HEK293 (cell line): ENCODE results near the gene BDH1.

Experiments
- CTCF ChIA-PET: fragments of 350-600 bp; formaldehyde crosslinking; extraction: SDS; loops from one replicate; lab custom pipeline; 2021; ENCODE audit warnings: antibody characterized with exemption; lab: Yijun Ruan, JAX
- POLR2A ChIA-PET: fragments of 300-600 bp; formaldehyde crosslinking; extraction: SDS; loops from one replicate; lab custom pipeline; 2020; ENCODE audit warnings: antibody characterized with exemption, inconsistent platforms; lab: Yijun Ruan, JAX
- H3K27ac ChIP-seq: fragments of 200-500 bp; sonication (Bioruptor generic); 2 replicates; pipeline ENCODE4 v1.5.1; 2014; ENCODE audit warnings: low read depth, low read length, control low read depth, inconsistent platforms; ENCODE audit errors: extremely low read depth
- H3K36me3 ChIP-seq, 2 experiments: fragments of 200-500 bp in 1 of 2; sonication (Bioruptor generic) in 1 of 2; 1 replicate in 1 of 2; 2 replicates in 1 of 2; pipeline ENCODE4 v1.5.1; 2014 to 2017; ENCODE audit warnings: inconsistent platforms in 2 of 2, low read length in 2 of 2; ENCODE audit not compliant: control insufficient read depth in 2 of 2, insufficient read depth in 1 of 2
- H3K4me1 ChIP-seq: fragments of 200-500 bp; sonication (Bioruptor generic); 2 replicates; pipeline ENCODE4 v1.5.1; 2014; ENCODE audit warnings: mild to moderate bottlenecking, low read length, inconsistent platforms; ENCODE audit not compliant: control insufficient read depth, insufficient read depth
- H3K4me3 ChIP-seq: 2 replicates; pipeline ENCODE4 v1.5.1; 2011; ENCODE audit warnings: low read depth, mild to moderate bottlenecking, control low read depth, low read length, moderate library complexity
- H3K9me3 ChIP-seq: fragments of 200-500 bp; sonication (Bioruptor generic); 2 replicates; pipeline ENCODE4 v1.5.1; 2014; ENCODE audit warnings: low read depth, low read length, inconsistent platforms; ENCODE audit not compliant: control insufficient read depth, insufficient read depth
- GFI1B ChIP-seq: fragments of 450-650 bp; formaldehyde crosslinking; IDR thresholded peaks from 2 replicates; pipeline ENCODE4 v1.5.1; 2016; ENCODE audit warnings: missing biosample characterization, missing genetic modification characterization
- GLIS2 ChIP-seq: fragments of 450-650 bp; formaldehyde crosslinking; IDR thresholded peaks from 2 replicates; pipeline ENCODE4 v1.5.1; 2016; ENCODE audit warnings: missing biosample characterization, missing genetic modification characterization
- HOXD13 ChIP-seq: sonication (generic); formaldehyde crosslinking; IDR thresholded peaks from 2 replicates; pipeline ENCODE4 v1.8.0; 2022; ENCODE audit warnings: missing genetic modification reagents, borderline replicate concordance
- KLF16 ChIP-seq: fragments of 450-650 bp; formaldehyde crosslinking; IDR thresholded peaks from 2 replicates; pipeline ENCODE4 v1.5.1; 2017; ENCODE audit warnings: missing biosample characterization, missing genetic modification characterization
- MYNN ChIP-seq: fragments of 450-650 bp; formaldehyde crosslinking; IDR thresholded peaks from 2 replicates; pipeline ENCODE4 v1.5.1; 2016; ENCODE audit warnings: missing biosample characterization, missing genetic modification characterization, borderline replicate concordance
- RBAK ChIP-seq: fragments of 450-650 bp; formaldehyde crosslinking; IDR thresholded peaks from 2 replicates; pipeline ENCODE4 v1.5.1; 2016; ENCODE audit warnings: missing biosample characterization, missing genetic modification characterization
- ZNF157 ChIP-seq: fragments of 450-650 bp; formaldehyde crosslinking; IDR thresholded peaks from 2 replicates; pipeline ENCODE4 v1.5.1; 2016; ENCODE audit warnings: missing biosample characterization, missing genetic modification characterization
- ZNF174 ChIP-seq: fragments of 450-650 bp; formaldehyde crosslinking; IDR thresholded peaks from 2 replicates; pipeline ENCODE4 v1.5.0; 2017; ENCODE audit warnings: missing biosample characterization, mild to moderate bottlenecking, missing genetic modification characterization
- ZNF223 ChIP-seq: fragments of 450-650 bp; formaldehyde crosslinking; IDR thresholded peaks from 2 replicates; pipeline ENCODE4 v1.5.1; 2016; ENCODE audit warnings: missing biosample characterization, missing genetic modification characterization
- ZNF292 ChIP-seq: fragments of 450-650 bp; formaldehyde crosslinking; IDR thresholded peaks from 2 replicates; pipeline ENCODE4 v1.5.1; 2016; ENCODE audit warnings: low read depth, missing biosample characterization, missing genetic modification characterization, borderline replicate concordance
- ZNF530 ChIP-seq: fragments of 450-650 bp; formaldehyde crosslinking; IDR thresholded peaks from 2 replicates; pipeline ENCODE4 v1.5.1; 2016; ENCODE audit warnings: low read depth, missing biosample characterization, missing genetic modification characterization
- ZNF596 ChIP-seq: fragments of 450-650 bp; IDR thresholded peaks from 2 replicates; pipeline ENCODE4 v1.5.0; 2018; ENCODE audit warnings: missing biosample characterization, mild to moderate bottlenecking, missing genetic modification characterization, moderate library complexity
- ZNF747 ChIP-seq: fragments of 450-650 bp; formaldehyde crosslinking; IDR thresholded peaks from 2 replicates; pipeline ENCODE4 v1.5.1; 2016; ENCODE audit warnings: missing biosample characterization, missing genetic modification characterization
- ZNF776 ChIP-seq: fragments of 450-650 bp; formaldehyde crosslinking; IDR thresholded peaks from 2 replicates; pipeline ENCODE4 v1.5.0; 2017; ENCODE audit warnings: missing biosample characterization, missing genetic modification characterization, borderline replicate concordance
- ZXDB ChIP-seq: fragments of 450-650 bp; formaldehyde crosslinking; IDR thresholded peaks from 2 replicates; pipeline ENCODE4 v1.5.1; 2016; ENCODE audit warnings: missing biosample characterization, missing genetic modification characterization
- TF ChIP-seq, protein P1 (sequence below): fragments of 450-650 bp; formaldehyde crosslinking; IDR thresholded peaks from 2 replicates; pipeline ENCODE4 v1.5.1; 2016; ENCODE audit warnings: missing biosample characterization, missing genetic modification characterization
- TF ChIP-seq, protein P2 (sequence below): fragments of 450-650 bp; formaldehyde crosslinking; optimal IDR thresholded peaks from 2 replicates; pipeline ENCODE3; 2016; ENCODE audit warnings: missing biosample characterization, mild to moderate bottlenecking, missing genetic modification characterization
- TF ChIP-seq, protein P3 (sequence below): fragments of 450-650 bp; formaldehyde crosslinking; IDR thresholded peaks from 2 replicates; pipeline ENCODE4 v1.5.1; 2016; ENCODE audit warnings: missing biosample characterization, missing genetic modification characterization
- TF ChIP-seq, protein P4 (sequence below): fragments of 450-650 bp; formaldehyde crosslinking; IDR thresholded peaks from 2 replicates; pipeline ENCODE4 v1.5.1; 2016; ENCODE audit warnings: missing biosample characterization, missing genetic modification characterization
- TF ChIP-seq, protein P5 (sequence below): fragments of 450-650 bp; formaldehyde crosslinking; IDR thresholded peaks from 2 replicates; pipeline ENCODE4 v1.5.1; 2016; ENCODE audit warnings: missing biosample characterization, missing genetic modification characterization

Gene BDH1

DNA sequence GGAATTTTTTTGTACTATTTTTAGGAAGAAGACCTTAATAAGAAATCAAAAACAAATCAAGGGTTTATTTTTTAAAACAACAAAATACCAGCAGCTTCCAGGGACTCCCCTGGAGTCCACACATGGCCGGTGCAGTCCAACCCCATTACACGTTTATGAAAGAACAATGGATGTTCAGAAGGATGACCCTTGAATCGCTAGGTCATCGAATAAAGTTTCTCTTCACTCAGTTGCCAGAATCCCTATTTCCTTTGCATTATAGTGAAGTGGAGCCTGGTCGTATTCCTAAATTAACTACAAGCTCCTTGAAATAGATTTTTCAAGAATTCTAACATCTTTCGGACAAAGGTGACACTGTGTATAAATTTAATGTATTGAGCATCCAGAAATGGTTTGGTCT, 95.1 kb downstream of the BDH1 start:
- Histone ChIP-seq H3K36me3 (no peaks in the 10 kb centered on the region), H3K4me1 (no peaks in the 10 kb centered on the region), H3K9me3 (no peaks in the 10 kb centered on the region), H3K4me3 (no peak overlapping the region), H3K27ac (no peak overlapping the region)
- TF ChIP-seq RBAK (tag by site-specific recombination) (no peak), HOXD13 (CRISPR knock-in tag) (no peak), ZNF223 (tag by site-specific recombination) (no peak), ZNF596 (tag by site-specific recombination) (no peak), ZNF174 (tag by site-specific recombination) (no peak), ZXDB (no peak), ZNF292 (tag by site-specific recombination) (no peak), KLF16 (tag by site-specific recombination) (no peak), GLIS2 (tag by site-specific recombination) (no peak), ZNF776 (tag by site-specific recombination) (no peak)
- TF ChIP-seq, protein P1, sequence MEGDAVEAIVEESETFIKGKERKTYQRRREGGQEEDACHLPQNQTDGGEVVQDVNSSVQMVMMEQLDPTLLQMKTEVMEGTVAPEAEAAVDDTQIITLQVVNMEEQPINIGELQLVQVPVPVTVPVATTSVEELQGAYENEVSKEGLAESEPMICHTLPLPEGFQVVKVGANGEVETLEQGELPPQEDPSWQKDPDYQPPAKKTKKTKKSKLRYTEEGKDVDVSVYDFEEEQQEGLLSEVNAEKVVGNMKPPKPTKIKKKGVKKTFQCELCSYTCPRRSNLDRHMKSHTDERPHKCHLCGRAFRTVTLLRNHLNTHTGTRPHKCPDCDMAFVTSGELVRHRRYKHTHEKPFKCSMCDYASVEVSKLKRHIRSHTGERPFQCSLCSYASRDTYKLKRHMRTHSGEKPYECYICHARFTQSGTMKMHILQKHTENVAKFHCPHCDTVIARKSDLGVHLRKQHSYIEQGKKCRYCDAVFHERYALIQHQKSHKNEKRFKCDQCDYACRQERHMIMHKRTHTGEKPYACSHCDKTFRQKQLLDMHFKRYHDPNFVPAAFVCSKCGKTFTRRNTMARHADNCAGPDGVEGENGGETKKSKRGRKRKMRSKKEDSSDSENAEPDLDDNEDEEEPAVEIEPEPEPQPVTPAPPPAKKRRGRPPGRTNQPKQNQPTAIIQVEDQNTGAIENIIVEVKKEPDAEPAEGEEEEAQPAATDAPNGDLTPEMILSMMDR, result no peak
- TF ChIP-seq, protein P2, sequence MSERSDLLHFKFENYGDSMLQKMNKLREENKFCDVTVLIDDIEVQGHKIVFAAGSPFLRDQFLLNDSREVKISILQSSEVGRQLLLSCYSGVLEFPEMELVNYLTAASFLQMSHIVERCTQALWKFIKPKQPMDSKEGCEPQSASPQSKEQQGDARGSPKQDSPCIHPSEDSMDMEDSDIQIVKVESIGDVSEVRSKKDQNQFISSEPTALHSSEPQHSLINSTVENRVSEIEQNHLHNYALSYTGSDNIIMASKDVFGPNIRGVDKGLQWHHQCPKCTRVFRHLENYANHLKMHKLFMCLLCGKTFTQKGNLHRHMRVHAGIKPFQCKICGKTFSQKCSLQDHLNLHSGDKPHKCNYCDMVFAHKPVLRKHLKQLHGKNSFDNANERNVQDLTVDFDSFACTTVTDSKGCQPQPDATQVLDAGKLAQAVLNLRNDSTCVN (tag by site-specific recombination), result no peak
- TF ChIP-seq, protein P3, sequence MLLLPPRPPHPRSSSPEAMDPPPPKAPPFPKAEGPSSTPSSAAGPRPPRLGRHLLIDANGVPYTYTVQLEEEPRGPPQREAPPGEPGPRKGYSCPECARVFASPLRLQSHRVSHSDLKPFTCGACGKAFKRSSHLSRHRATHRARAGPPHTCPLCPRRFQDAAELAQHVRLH (tag by site-specific recombination), result no peak
- TF ChIP-seq, protein P4, sequence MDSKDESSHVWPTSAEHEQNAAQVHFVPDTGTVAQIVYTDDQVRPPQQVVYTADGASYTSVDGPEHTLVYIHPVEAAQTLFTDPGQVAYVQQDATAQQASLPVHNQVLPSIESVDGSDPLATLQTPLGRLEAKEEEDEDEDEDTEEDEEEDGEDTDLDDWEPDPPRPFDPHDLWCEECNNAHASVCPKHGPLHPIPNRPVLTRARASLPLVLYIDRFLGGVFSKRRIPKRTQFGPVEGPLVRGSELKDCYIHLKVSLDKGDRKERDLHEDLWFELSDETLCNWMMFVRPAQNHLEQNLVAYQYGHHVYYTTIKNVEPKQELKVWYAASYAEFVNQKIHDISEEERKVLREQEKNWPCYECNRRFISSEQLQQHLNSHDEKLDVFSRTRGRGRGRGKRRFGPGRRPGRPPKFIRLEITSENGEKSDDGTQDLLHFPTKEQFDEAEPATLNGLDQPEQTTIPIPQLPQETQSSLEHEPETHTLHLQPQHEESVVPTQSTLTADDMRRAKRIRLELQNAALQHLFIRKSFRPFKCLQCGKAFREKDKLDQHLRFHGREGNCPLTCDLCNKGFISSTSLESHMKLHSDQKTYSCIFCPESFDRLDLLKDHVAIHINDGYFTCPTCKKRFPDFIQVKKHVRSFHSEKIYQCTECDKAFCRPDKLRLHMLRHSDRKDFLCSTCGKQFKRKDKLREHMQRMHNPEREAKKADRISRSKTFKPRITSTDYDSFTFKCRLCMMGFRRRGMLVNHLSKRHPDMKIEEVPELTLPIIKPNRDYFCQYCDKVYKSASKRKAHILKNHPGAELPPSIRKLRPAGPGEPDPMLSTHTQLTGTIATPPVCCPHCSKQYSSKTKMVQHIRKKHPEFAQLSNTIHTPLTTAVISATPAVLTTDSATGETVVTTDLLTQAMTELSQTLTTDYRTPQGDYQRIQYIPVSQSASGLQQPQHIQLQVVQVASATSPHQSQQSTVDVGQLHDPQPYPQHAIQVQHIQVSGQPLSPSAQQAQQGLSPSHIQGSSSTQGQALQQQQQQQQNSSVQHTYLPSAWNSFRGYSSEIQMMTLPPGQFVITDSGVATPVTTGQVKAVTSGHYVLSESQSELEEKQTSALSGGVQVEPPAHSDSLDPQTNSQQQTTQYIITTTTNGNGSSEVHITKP (tag by site-specific recombination), result no peak
- TF ChIP-seq, all 188 proteins: peak for 0
- CTCF ChIA-PET, result interaction anchor here (0.7 kb wide), 1 partner anchor 28 kb away, joined by 3 read pairs; no protein-coding TSS in a partner anchor
- POLR2A ChIA-PET, result no interaction called here

- ChIA-PET CTCF (no interaction called here), POLR2A (no interaction called here)
- H3K36me3 ChIP-seq, result no peaks in the 10 kb centered on the region
- H3K4me1 ChIP-seq, result no peaks in the 10 kb centered on the region
- no peak overlapping the region for H3K4me3 ChIP-seq
- H3K9me3 ChIP-seq, result no peaks in the 10 kb centered on the region
- TF ChIP-seq ZNF530 (tag by site-specific recombination) (no peak), MYNN (no peak), ZNF157 (tag by site-specific recombination) (no peak), GFI1B (tag by site-specific recombination) (no peak), ZNF747 (tag by site-specific recombination) (no peak)
- TF ChIP-seq, protein P5, sequence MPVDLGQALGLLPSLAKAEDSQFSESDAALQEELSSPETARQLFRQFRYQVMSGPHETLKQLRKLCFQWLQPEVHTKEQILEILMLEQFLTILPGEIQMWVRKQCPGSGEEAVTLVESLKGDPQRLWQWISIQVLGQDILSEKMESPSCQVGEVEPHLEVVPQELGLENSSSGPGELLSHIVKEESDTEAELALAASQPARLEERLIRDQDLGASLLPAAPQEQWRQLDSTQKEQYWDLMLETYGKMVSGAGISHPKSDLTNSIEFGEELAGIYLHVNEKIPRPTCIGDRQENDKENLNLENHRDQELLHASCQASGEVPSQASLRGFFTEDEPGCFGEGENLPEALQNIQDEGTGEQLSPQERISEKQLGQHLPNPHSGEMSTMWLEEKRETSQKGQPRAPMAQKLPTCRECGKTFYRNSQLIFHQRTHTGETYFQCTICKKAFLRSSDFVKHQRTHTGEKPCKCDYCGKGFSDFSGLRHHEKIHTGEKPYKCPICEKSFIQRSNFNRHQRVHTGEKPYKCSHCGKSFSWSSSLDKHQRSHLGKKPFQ (tag by site-specific recombination), result no peak
- H3K27ac ChIP-seq, result no peak overlapping the region
Observed at GRCh38 chr3:197460002-197460401, 95.8 kb downstream of the BDH1 start.
